ENCODE measurements around the gene SLC22A31.

GRCh38 chr16:89241187-89242007, 41.1 kb upstream of the SLC22A31 start:
- no peak for TF ChIP-seq CTCF (IDR thresholded peaks at IDR 0.05; ENCODE audit: extremely low read depth in 1 of 2, insufficient read depth in 1 of 2, low read depth in 1 of 2, low read length in 2 of 2)
- no peak for TF ChIP-seq POLR2A (IDR thresholded peaks at IDR 0.05; ENCODE audit: low read depth, low read length)
- TF ChIP-seq EZH2 (IDR thresholded peaks at IDR 0.05; ENCODE audit: borderline replicate concordance, low read depth, low read length, severe bottlenecking) = no peak
- TF ChIP-seq POLR2AphosphoS5 (IDR thresholded peaks at IDR 0.05; ENCODE audit: insufficient read depth, low read depth, low read length) = peak; percentile 63
- no peak for TF ChIP-seq FOS (IDR thresholded peaks at IDR 0.05; ENCODE audit: borderline replicate concordance, insufficient read depth, low read length)
- TF ChIP-seq GATA2 (IDR thresholded peaks at IDR 0.05; ENCODE audit: insufficient read depth, insufficient read length, low read depth, low read length) = no peak
- no peak for TF ChIP-seq MAX (IDR thresholded peaks at IDR 0.05; ENCODE audit: insufficient read depth, insufficient read length)
- peak; percentile 10 for TF ChIP-seq JUN (IDR thresholded peaks at IDR 0.05; ENCODE audit: borderline replicate concordance, insufficient read depth, insufficient read length, low read depth)

Measured in endothelial cell of umbilical vein (primary cell).